ENCODE data around the gene TGFBI. TPM values are rescaled to one million over a fixed set of nuclear protein-coding genes. Genes with fewer than 3 reads are reported as not detected.
A peak's percentile ranks its signal among the peaks of the same experiment; 100 is the strongest.

The TGFBI gene
- total RNA-seq, 4 donors from 2014 or later: 117 to 338 (median 180) TPM

DNA sequence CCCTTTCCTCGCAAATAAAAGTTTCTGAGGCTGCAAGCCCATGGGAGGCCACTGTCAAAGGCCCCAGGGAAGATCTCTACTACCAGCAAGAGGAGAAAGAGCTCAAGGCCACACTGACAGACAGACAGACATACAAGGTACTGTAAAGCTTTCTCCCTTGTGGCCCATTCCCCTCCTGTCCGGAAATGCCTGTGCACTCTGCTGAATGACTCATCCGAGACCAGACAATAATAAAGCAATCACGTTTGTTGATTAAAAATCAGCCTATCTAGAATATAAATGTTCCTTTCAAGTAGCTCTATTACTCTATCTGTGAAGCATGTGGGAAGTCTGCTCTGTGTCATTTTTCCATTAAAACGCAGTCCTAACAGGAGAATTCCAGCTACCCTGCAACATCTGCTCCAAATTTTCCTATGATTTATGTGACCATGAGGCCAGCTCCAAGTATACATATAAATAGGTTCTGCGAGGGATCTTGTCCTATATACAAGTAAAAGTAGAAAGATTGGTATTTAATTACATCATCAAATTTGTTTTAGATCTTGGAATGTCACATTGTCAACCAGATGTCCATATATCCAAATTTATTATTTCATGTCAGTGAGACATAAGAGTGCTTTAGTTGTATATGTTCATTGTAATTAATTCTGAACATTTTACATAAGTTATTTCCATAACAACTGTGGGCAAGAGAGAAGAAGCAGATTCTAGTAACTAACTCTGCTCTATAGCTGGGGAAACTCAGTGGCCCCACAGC is 34.7 kb upstream of the TGFBI start:
- TF ChIP-seq CTCF (IDR thresholded peaks at IDR 0.05): no peak
- DNase-seq (ENCODE audit: low spot score) (no peak), ATAC-seq (ENCODE audit: low FRiP score) (peak; percentile 37)

DNA sequence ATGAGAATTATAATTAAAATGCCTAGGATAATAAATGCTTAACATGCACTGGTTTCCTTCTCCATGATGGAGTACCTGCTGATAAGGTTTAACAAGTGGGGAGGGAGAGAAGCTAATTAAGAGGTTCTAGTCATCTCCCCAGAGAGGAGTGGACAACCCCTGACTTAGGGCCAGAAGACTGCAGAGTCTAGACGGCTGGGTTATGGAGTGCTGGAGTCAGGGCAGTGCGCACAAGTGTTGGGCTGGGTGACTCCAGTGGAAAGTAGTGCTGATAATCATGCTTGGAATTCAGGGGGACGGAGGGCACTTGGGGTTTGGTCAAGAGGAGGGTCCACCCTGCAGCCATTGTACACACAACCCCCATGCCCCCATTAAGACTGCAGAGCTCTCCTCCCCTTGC is 32.8 kb upstream of the TGFBI start:
- TF ChIP-seq CTCF (IDR thresholded peaks at IDR 0.05): no peak
- DNase-seq (ENCODE audit: low spot score) (no peak), ATAC-seq (ENCODE audit: low FRiP score) (no peak)

DNA sequence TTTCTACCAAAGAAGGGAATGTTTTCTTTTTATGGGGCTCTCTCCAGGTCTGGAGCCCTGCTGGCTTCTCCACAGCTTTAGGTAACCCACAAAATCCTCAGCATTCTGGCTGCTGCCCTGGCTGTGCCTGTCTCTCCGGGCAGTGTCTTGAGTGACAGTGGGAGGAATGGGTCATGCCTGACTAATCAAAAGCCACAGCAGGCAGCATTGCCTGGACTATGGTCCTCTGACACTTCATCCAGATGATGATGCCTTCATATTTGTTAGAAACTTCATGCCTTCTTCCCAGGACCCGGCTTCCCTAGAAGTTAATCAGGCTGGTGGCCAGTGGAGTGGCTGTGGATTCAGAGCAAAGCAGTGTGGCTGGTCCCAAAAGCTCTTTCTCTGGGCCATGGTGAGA is 32.2 kb upstream of the TGFBI start:
- ATAC-seq (ENCODE audit: low FRiP score) (no peak), DNase-seq (ENCODE audit: low spot score) (no peak)
- TF ChIP-seq CTCF (IDR thresholded peaks at IDR 0.05): no peak

DNA sequence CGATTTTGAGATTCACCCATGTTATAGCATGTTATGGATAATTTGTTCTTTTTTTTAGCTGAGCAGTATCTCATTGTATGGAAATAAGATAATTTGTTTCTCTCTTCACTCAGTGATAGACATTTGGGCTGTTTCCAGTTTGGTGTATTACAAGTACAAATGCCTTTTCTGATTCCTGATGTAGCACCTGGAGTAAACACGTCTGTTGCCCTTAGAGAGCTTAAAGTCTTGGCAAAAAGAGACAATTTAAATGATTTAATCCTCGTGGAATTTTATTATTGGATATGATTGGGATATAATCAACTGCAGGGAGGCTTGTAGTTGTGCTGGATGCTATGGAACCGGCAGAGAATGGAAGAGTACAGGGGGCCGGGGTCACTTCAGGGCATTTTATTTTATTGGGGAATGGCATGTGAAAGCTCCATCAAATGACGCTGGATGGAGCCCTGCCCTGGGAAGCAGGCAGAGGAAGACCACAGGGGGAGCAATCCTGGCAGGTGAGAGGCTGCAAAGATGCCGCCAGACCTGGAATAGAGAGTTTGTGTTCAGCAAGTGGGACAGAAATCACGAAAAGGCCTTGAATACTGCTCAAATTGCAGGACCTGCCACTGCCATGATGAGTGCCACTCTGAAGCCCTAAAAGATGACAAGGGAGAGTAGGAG is 31.0 kb upstream of the TGFBI start:
- ATAC-seq (ENCODE audit: low FRiP score): no peak
- no peak for TF ChIP-seq CTCF (IDR thresholded peaks at IDR 0.05)
- no peak for DNase-seq (ENCODE audit: low spot score)

DNA sequence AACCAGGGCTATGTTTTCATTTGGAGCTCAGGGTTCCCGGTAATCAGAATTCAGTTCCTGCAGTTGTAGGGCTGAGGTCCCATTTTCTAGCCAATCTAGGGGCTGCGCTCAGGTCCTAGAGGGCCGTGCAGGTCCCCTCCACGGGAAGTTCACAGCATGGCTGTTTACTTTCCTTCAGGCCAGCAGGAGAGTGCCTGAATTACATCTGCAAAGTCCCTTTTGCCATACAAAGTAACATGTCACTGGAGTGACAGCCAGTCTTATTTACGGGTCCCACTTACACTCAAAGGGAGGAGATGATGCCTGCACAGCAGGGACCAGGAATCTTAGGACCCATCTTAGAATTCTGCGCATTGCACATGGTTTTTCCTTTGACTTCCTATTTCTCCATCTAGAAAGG is 29.9 kb upstream of the TGFBI start:
- no peak for DNase-seq (ENCODE audit: low spot score)
- ATAC-seq (ENCODE audit: low FRiP score): no peak
- no peak for TF ChIP-seq CTCF (IDR thresholded peaks at IDR 0.05)

DNA sequence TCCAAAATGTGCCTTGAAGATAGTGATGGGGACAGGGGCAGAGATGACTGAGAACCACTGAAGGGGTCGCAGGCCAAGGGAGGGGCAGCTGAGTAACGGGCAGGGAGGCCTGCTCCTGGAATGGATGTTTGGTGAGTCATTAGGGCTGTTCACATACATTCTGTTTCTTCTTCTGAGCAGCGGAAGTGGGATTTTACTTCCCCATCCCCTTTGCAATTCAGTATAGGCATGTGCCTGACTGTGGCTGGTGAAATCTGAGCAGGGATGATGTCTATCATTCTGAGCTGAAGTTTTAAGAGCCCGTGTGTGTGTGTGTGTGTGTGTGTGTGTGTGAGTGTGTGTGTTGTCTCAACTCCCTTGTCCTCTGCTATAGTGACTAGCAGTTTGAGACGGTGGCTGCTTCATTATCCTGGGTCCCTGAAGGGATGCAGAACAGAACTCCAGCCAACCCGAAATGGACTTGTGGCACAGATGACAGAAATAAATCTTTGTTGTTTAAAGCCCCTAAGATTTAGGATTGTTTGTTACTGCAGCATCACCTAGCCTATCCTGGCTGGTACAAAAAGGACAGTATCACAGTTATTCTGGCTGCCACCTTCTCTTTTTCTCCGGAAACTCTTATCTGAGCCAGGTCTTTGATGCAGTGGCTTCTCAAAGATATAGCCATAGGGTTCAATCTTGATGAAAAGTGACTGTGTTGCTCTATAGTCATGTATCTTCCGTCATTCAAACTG is 29.2 kb upstream of the TGFBI start:
- ATAC-seq (ENCODE audit: low FRiP score) (peak; percentile 47), DNase-seq (ENCODE audit: low spot score) (no peak)
- no peak for TF ChIP-seq CTCF (IDR thresholded peaks at IDR 0.05)

All from omental fat pad (tissue), 4 donors.